Endothelial cell of umbilical vein (primary cell): ENCODE results near the gene MAGI3. TPM values are rescaled to one million over a fixed set of nuclear protein-coding genes. Genes with fewer than 3 reads are reported as not detected.

Experiments used
- BruUV-seq: library from RNA; stranded (reverse); fragments of 400-500 nt; replicated peaks from 2 replicates; lab custom pipeline; 2021; lab: Mats Ljungman, UMichigan
- CTCF ChIA-PET: fragments of 300-600, 350-600 bp; sonication (Branson Sonifier 250); formaldehyde crosslinking; loops from one replicate; lab custom pipeline; 2021; ENCODE audit warnings: antibody characterized with exemption, inconsistent platforms; lab: Charles Lee
- POLR2A ChIA-PET: fragments of 300-600, 350-600 bp; sonication (Branson Sonifier 250); formaldehyde crosslinking; loops from one replicate; lab custom pipeline; 2021; ENCODE audit warnings: antibody characterized with exemption, inconsistent platforms; lab: Charles Lee
- DNase-seq: peaks from one replicate; pipeline ENCODE4 v3.0.0-alpha.2; 2011; ENCODE audit warnings: low read depth, low spot score
- FAIRE-seq: peaks from 2 replicates; lab custom pipeline; 2011; peaks lifted over from hg19 to GRCh38; lab: Jason Lieb, UNC
- H2AFZ ChIP-seq: 2 replicates; pipeline ENCODE4 v1.6.0; 2012; ENCODE audit warnings: low read depth, low read length, control low read depth, inconsistent platforms
- H3K27ac ChIP-seq: 2 replicates; pipeline ENCODE4 v1.5.1; 2011; ENCODE audit warnings: low read depth, mild to moderate bottlenecking, control low read depth, low read length, moderate library complexity; ENCODE audit not compliant: insufficient read depth
- H3K27me3 ChIP-seq, 2 experiments: 2 replicates each; pipeline versions ENCODE4 v1.6.0 to v1.6.1; 2011; ENCODE audit warnings: low read length in 2 of 2, mixed read lengths in 1 of 2; ENCODE audit not compliant: control insufficient read depth in 2 of 2, insufficient read depth in 2 of 2
- H3K36me3 ChIP-seq, 2 experiments: 2 replicates in 1 of 2; 3 replicates in 1 of 2; pipeline ENCODE4 v1.5.1; 2011; ENCODE audit warnings: low read length in 2 of 2, mild to moderate bottlenecking in 1 of 2, moderate library complexity in 1 of 2; ENCODE audit not compliant: control insufficient read depth in 2 of 2, insufficient read depth in 2 of 2; ENCODE audit errors: extremely low read depth in 1 of 2
- H3K4me1 ChIP-seq: 3 replicates; pipeline ENCODE4 v1.5.1; 2011; ENCODE audit warnings: mild to moderate bottlenecking, low read length; ENCODE audit not compliant: control insufficient read depth, insufficient read depth; ENCODE audit errors: extremely low read depth
- H3K4me2 ChIP-seq: 2 replicates; pipeline ENCODE4 v1.6.1; 2011; ENCODE audit warnings: low read length, control low read depth, mixed read lengths; ENCODE audit not compliant: insufficient read depth
- H3K4me3 ChIP-seq, 3 experiments: fragments of 200-600 bp in 1 of 3; sonication (generic), shearing (Covaris generic) in 1 of 3; replicated peaks in 1 of 3; 2 replicates each; pipeline ENCODE4 v1.5.1; 2011 to 2016; ENCODE audit warnings: control low read depth in 3 of 3, low read length in 3 of 3, mild to moderate bottlenecking in 2 of 3, inconsistent platforms in 1 of 3, low read depth in 1 of 3, moderate library complexity in 1 of 3; ENCODE audit not compliant: insufficient read depth in 1 of 3
- H3K79me2 ChIP-seq: 2 replicates; pipeline ENCODE4 v1.6.0; 2012; ENCODE audit warnings: low read length, inconsistent platforms; ENCODE audit not compliant: control insufficient read depth, insufficient read depth
- H3K9ac ChIP-seq: replicated peaks from 2 replicates; pipeline ENCODE3; 2011; ENCODE audit warnings: low read length, control low read depth; ENCODE audit not compliant: insufficient read depth; ENCODE audit errors: extremely low read depth
- H3K9me1 ChIP-seq: replicated peaks from 3 replicates; pipeline ENCODE4 v1.6.0; 2011; ENCODE audit warnings: mild to moderate bottlenecking, low read length; ENCODE audit not compliant: control insufficient read depth, insufficient read depth; ENCODE audit errors: extremely low read depth
- H3K9me3 ChIP-seq: replicated peaks from 2 replicates; pipeline ENCODE4 v1.5.1; 2012; ENCODE audit warnings: low read length, inconsistent platforms; ENCODE audit not compliant: control insufficient read depth, insufficient read depth
- H4K20me1 ChIP-seq: replicated peaks from 2 replicates; pipeline ENCODE3; 2011; ENCODE audit warnings: mild to moderate bottlenecking, low read length; ENCODE audit not compliant: control insufficient read depth, insufficient read depth; ENCODE audit errors: extremely low read depth
- CTCF ChIP-seq, 2 donors: IDR thresholded peaks; 1 replicate in 1 of 2; 2 replicates in 1 of 2; pipeline ENCODE4 v1.5.1; 2011; ENCODE audit warnings: low read length in 2 of 2, mild to moderate bottlenecking in 2 of 2, moderate library complexity in 2 of 2, control low read depth in 1 of 2, inconsistent platforms in 1 of 2, low read depth in 1 of 2; ENCODE audit not compliant: insufficient read depth in 1 of 2; ENCODE audit errors: extremely low read depth in 1 of 2
- EZH2 ChIP-seq: IDR thresholded peaks from 2 replicates; pipeline ENCODE4 v1.6.1; 2012; ENCODE audit warnings: borderline replicate concordance, low read depth, mild to moderate bottlenecking, moderate library complexity, low read length, inconsistent platforms; ENCODE audit not compliant: severe bottlenecking
- FOS ChIP-seq: IDR thresholded peaks from 2 replicates; pipeline ENCODE4 v1.6.1; 2011; ENCODE audit warnings: mild to moderate bottlenecking, low read length, moderate library complexity, borderline replicate concordance; ENCODE audit not compliant: insufficient read depth
- GATA2 ChIP-seq: IDR thresholded peaks from 2 replicates; pipeline ENCODE4 v1.7.0; 2011; ENCODE audit warnings: low read depth, mild to moderate bottlenecking, moderate library complexity, mixed read lengths, low read length; ENCODE audit not compliant: insufficient read length, insufficient read depth
- JUN ChIP-seq: IDR thresholded peaks from 2 replicates; pipeline ENCODE4 v1.6.1; 2011; ENCODE audit warnings: borderline replicate concordance, low read depth; ENCODE audit not compliant: insufficient read length, insufficient read depth
- MAX ChIP-seq: IDR thresholded peaks from 2 replicates; pipeline ENCODE4 v1.6.1; 2011; ENCODE audit not compliant: insufficient read depth, insufficient read length
- MYC ChIP-seq: IDR thresholded peaks from one replicate; pipeline ENCODE4 v1.6.1; 2011; ENCODE audit warnings: mild to moderate bottlenecking, low read depth, low read length
- POLR2A ChIP-seq: IDR thresholded peaks from 2 replicates; pipeline ENCODE4 v1.6.1; 2012; ENCODE audit warnings: low read depth, mild to moderate bottlenecking, control low read depth, low read length
- POLR2AphosphoS5 ChIP-seq: IDR thresholded peaks from 2 replicates; pipeline ENCODE4 v1.6.1; 2012; ENCODE audit warnings: low read depth, mild to moderate bottlenecking, control low read depth, low read length, moderate library complexity; ENCODE audit not compliant: insufficient read depth
- dilution Hi-C: fragments of 300-500 bp; cut with MboI; formaldehyde crosslinking; loops from one replicate; pipeline ENCODE4 v1.15.0; 2019; ENCODE audit warnings: low sequenced_read_pairs; ENCODE audit not compliant: extremely low pct_ligation_motif_present
- intact Hi-C: fragments of 100-400 bp; cut with micrococcal nuclease; formaldehyde crosslinking; loops from one replicate; pipeline ENCODE4 v1.10.0; 2022
- polyA plus RNA-seq, 4 experiments: library from polyadenylated mRNA; depleted of rRNA in 3 of 4; stranded (reverse) in 3 of 4; unstranded in 1 of 4; fragments of >200 nt; gene quantifications; 2 replicates each; pipeline versions ENCODE4 v1.2.1 to v1.2.3, GENCODE V29; 2011 to 2012; ENCODE audit warnings: missing spikeins in 1 of 4
- total RNA-seq: library from RNA; stranded (reverse); gene quantifications from 2 replicates; pipeline ENCODE4 v1.2.3, GENCODE V29; 2021

The MAGI3 gene
- total and polyA plus RNA-seq, 2 donors (not counting 3 experiments of a cell fraction or from before 2014, with no cell fraction given), result 2.8 to 16.1 TPM

DNA sequence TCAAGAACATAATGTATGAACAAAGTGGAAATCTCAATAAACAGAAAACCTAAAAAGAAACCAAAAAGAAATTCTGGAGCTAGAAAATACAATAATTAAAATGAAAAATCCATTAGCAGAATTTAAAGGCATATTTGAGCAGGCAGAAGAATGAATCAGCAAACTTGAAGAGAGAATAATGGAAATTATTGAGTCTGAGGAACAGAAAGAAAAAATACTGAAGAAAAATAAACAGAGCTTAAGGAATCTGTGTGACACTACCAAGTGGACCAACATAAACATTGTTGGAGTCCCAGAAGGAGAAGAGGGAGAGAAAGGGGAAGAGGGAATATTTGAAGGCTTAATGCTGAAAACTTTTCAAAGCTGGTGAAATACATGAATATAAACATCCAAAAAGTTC, 54.5 kb downstream of the MAGI3 start:
- no peak overlapping the region for H3K9ac ChIP-seq
- no peak overlapping the region for H3K27ac ChIP-seq
- FAIRE-seq, result no peak
- TF ChIP-seq CTCF (IDR thresholded peaks at IDR 0.05; ENCODE audit: extremely low read depth in 1 of 2, insufficient read depth in 1 of 2, low read depth in 1 of 2, low read length in 2 of 2) (no peak), MYC (no peak), FOS (no peak), MAX (no peak), POLR2A (no peak), POLR2AphosphoS5 (no peak), JUN (no peak), GATA2 (no peak), EZH2 (no peak)
- BruUV-seq, result no TSS peak
- intact Hi-C loops, result no loop called here
- DNase-seq, result no peak
- no peak overlapping the region for H3K4me2 ChIP-seq
- H3K27me3 ChIP-seq, result no peaks in the 10 kb centered on the region
- H3K79me2 ChIP-seq, result peaks cover 4% of the 10 kb centered on the region
- no peak overlapping the region for H2AFZ ChIP-seq
- CTCF ChIA-PET, result interaction anchor here (0.9 kb wide), 1 partner anchor 8 kb away, joined by 4 read pairs; no protein-coding TSS in a partner anchor
- H4K20me1 ChIP-seq, result no peaks in the 10 kb centered on the region
- dilution Hi-C loops, result no loop called here
- H3K36me3 ChIP-seq, result no peaks in the 10 kb centered on the region
- POLR2A ChIA-PET, result no interaction called here
- H3K4me1 ChIP-seq, result peaks cover 2% of the 10 kb centered on the region
- no peaks in the 10 kb centered on the region for H3K9me3 ChIP-seq
- no peaks in the 10 kb centered on the region for H3K9me1 ChIP-seq
- no peak overlapping the region for H3K4me3 ChIP-seq
